Testis (tissue), 2 donors: ENCODE measurements around the gene GRIN1.

ENCODE experiments used
- CTCF ChIP-seq, 3 experiments: fragments of 450-650 bp in 2 of 3; fragments of 200-600 bp in 1 of 3; sonication (generic) in 1 of 3; IDR thresholded peaks; one replicate each; pipeline ENCODE4 v1.5.1; 2016 to 2019; ENCODE audit warnings: antibody characterized with exemption in 3 of 3, mild to moderate bottlenecking in 2 of 3, moderate library complexity in 1 of 3
- POLR2A ChIP-seq: fragments of 450-650 bp; IDR thresholded peaks from one replicate; pipeline ENCODE4 v1.6.1; 2017; ENCODE audit warnings: antibody characterized with exemption, mild to moderate bottlenecking, moderate library complexity

GRCh38 chr9:137136881-137137607 is 1.9 kb upstream of the GRIN1 start:
- TF ChIP-seq POLR2A (no peak), CTCF (IDR thresholded peaks at IDR 0.05) (no peak)
